Karpas-422 (cell line): ENCODE results near the gene DUSP16. TPM values are rescaled to one million over a fixed set of nuclear protein-coding genes. Genes with fewer than 3 reads are reported as not detected.

ENCODE experiments used
- DNase-seq: peaks from one replicate; pipeline ENCODE4 v3.0.0-alpha.2; 2015
- H2AFZ ChIP-seq: fragments of 200-600 bp; sonication (generic); 2 replicates; pipeline ENCODE4 v1.6.1; 2014; ENCODE audit warnings: antibody characterized with exemption, low read length, mixed read lengths
- H3K27ac ChIP-seq: fragments of 200-600 bp; sonication (generic); 2 replicates; pipeline ENCODE4 v1.5.1; 2014; ENCODE audit warnings: mild to moderate bottlenecking, low read length, moderate library complexity
- H3K27me3 ChIP-seq: fragments of 200-600 bp; sonication (generic); 2 replicates; pipeline ENCODE4 v1.6.1; 2014; ENCODE audit warnings: low read length, mixed read lengths
- H3K36me3 ChIP-seq: fragments of 200-600 bp; sonication (generic); 2 replicates; pipeline ENCODE4 v1.6.1; 2014; ENCODE audit warnings: low read length, mixed read lengths; ENCODE audit not compliant: insufficient read depth
- H3K4me1 ChIP-seq: fragments of 200-600 bp; sonication (generic); 2 replicates; pipeline ENCODE4 v1.6.1; 2014; ENCODE audit warnings: mild to moderate bottlenecking, low read length, mixed read lengths
- H3K4me2 ChIP-seq: fragments of 200-600 bp; sonication (generic); 2 replicates; pipeline ENCODE4 v1.6.1; 2014; ENCODE audit warnings: low read length, low read depth, mild to moderate bottlenecking; ENCODE audit not compliant: poor library complexity, severe bottlenecking
- H3K4me3 ChIP-seq: fragments of 200-600 bp; sonication (generic); 2 replicates; pipeline ENCODE4 v1.5.1; 2014; ENCODE audit warnings: mild to moderate bottlenecking, antibody characterized with exemption, low read length, mixed read lengths
- H3K79me2 ChIP-seq: fragments of 200-600 bp; sonication (generic); 2 replicates; pipeline ENCODE4 v1.6.1; 2014; ENCODE audit warnings: mild to moderate bottlenecking, low read length, mixed read lengths
- H3K9ac ChIP-seq: fragments of 200-600 bp; sonication (generic); 2 replicates; pipeline ENCODE4 v1.6.0; 2014; ENCODE audit warnings: low read length
- H3K9me2 ChIP-seq: fragments of 200-600 bp; sonication (generic), shearing (Covaris generic); replicated peaks from 2 replicates; pipeline ENCODE4 v1.6.0; 2014; ENCODE audit warnings: mild to moderate bottlenecking, low read length, moderate library complexity; ENCODE audit not compliant: insufficient read depth
- H3K9me3 ChIP-seq: fragments of 300-700, 200-600 bp; sonication (generic); 2 replicates; pipeline ENCODE4 v1.6.1; 2014; ENCODE audit warnings: low read length, mixed read lengths
- H4K20me1 ChIP-seq: fragments of 200-600 bp; sonication (generic); 2 replicates; pipeline ENCODE4 v1.6.1; 2014; ENCODE audit warnings: mild to moderate bottlenecking, antibody characterized with exemption, low read length, low read depth; ENCODE audit not compliant: insufficient read depth
- total RNA-seq: library from RNA; depleted of rRNA; stranded (reverse); fragments of >200 nt; shearing (Covaris generic); gene quantifications from 2 replicates; pipeline ENCODE4 v1.2.3, GENCODE V29; 2014; ENCODE audit warnings: low replicate concordance; rRNA removed

The DUSP16 gene
- total RNA-seq, result 0.25 and 1.8 TPM in 2 replicates

- peak within 1 kb of the TSS; percentile 76 for H3K4me2 ChIP-seq
- peaks cover 15% of the 10 kb centered on the region for H3K4me1 ChIP-seq
- H3K9ac ChIP-seq, result peak within 1 kb of the TSS; percentile 66
- H3K27ac ChIP-seq, result no peak within 1 kb of the TSS
- H3K79me2 ChIP-seq, result no peaks in the 10 kb centered on the region
- H3K9me2 ChIP-seq, result no peaks in the 10 kb centered on the region
- DNase-seq, result peak; percentile 78
- peak within 1 kb of the TSS; percentile 81 for H2AFZ ChIP-seq
- no peaks in the 10 kb centered on the region for H3K9me3 ChIP-seq
- H3K36me3 ChIP-seq, result no peaks in the 10 kb centered on the region
- H3K27me3 ChIP-seq, result no peaks in the 10 kb centered on the region
- H3K4me3 ChIP-seq, result peak within 1 kb of the TSS; percentile 68
- no peaks in the 10 kb centered on the region for H4K20me1 ChIP-seq
Measured at GRCh38 chr12:12562585-12563261, at the start of gene DUSP16. TSS of gene DUSP16 (minus strand) at chr12:12562863. CDS start at chr12:12521098, 41,765 bp downstream.

GRCh38 chr12:12612358-12612757 is 49.7 kb upstream of the DUSP16 start:
- Histone ChIP-seq H3K9me2 (no peaks in the 10 kb centered on the region), H3K9me3 (no peaks in the 10 kb centered on the region), H3K79me2 (peaks cover 9% of the 10 kb centered on the region; the same call in 1 of the 2 replicates), H3K4me1 (peaks cover 32% of the 10 kb centered on the region), H4K20me1 (no peaks in the 10 kb centered on the region), H2AFZ (peak overlapping the region; percentile 94), H3K4me2 (peak overlapping the region; percentile 78), H3K4me3 (peak overlapping the region; percentile 77), H3K27me3 (no peaks in the 10 kb centered on the region), H3K36me3 (no peaks in the 10 kb centered on the region), H3K9ac (peak overlapping the region; percentile 82), H3K27ac (peak overlapping the region; percentile 55; the same call in 1 of the 2 replicates)
- peak; percentile 54 for DNase-seq

- no peaks in the 10 kb centered on the region for H4K20me1 ChIP-seq
- no peaks in the 10 kb centered on the region for H3K9me2 ChIP-seq
- DNase-seq, result peak; percentile 94
- H3K4me3 ChIP-seq, result peak within 1 kb of the TSS; percentile 77
- no peaks in the 10 kb centered on the region for H3K36me3 ChIP-seq
- H3K4me2 ChIP-seq, result peak within 1 kb of the TSS; percentile 78
- peaks cover 32% of the 10 kb centered on the region for H3K4me1 ChIP-seq
- H2AFZ ChIP-seq, result peak within 1 kb of the TSS; percentile 94
- peaks cover 9% of the 10 kb centered on the region; the same call in 1 of the 2 replicates for H3K79me2 ChIP-seq
- H3K27me3 ChIP-seq, result no peaks in the 10 kb centered on the region
- H3K27ac ChIP-seq, result peak within 1 kb of the TSS; percentile 55
- peak within 1 kb of the TSS; percentile 82 for H3K9ac ChIP-seq
- H3K9me3 ChIP-seq, result no peaks in the 10 kb centered on the region
Measured at GRCh38 chr12:12611512-12612306, 49.0 kb upstream of the DUSP16 start, which contains the start of gene CREBL2. TSS of gene CREBL2 (plus strand) at chr12:12611876. CDS start at chr12:12612173, 297 bp downstream.

GRCh38 chr12:12610711-12611110 is 48.0 kb upstream of the DUSP16 start:
- no peaks in the 10 kb centered on the region for H3K9me2 ChIP-seq
- no peak for DNase-seq
- peak overlapping the region; percentile 55; the same call in 1 of the 2 replicates for H3K27ac ChIP-seq
- H4K20me1 ChIP-seq, result no peaks in the 10 kb centered on the region
- H3K27me3 ChIP-seq, result no peaks in the 10 kb centered on the region
- peaks cover 32% of the 10 kb centered on the region for H3K4me1 ChIP-seq
- H2AFZ ChIP-seq, result peak overlapping the region; percentile 94; the same call in 1 of the 2 replicates
- no peaks in the 10 kb centered on the region for H3K9me3 ChIP-seq
- H3K4me3 ChIP-seq, result peak overlapping the region; percentile 77
- H3K36me3 ChIP-seq, result no peaks in the 10 kb centered on the region
- H3K79me2 ChIP-seq, result peaks cover 9% of the 10 kb centered on the region; the same call in 1 of the 2 replicates
- peak overlapping the region; percentile 78 for H3K4me2 ChIP-seq
- H3K9ac ChIP-seq, result peak overlapping the region; percentile 82

GRCh38 chr12:12609692-12610091 is 47.0 kb upstream of the DUSP16 start:
- Histone ChIP-seq H4K20me1 (no peaks in the 10 kb centered on the region), H3K4me1 (peaks cover 32% of the 10 kb centered on the region), H3K9ac (no peak overlapping the region), H3K9me3 (no peaks in the 10 kb centered on the region), H3K4me2 (no peak overlapping the region), H3K9me2 (no peaks in the 10 kb centered on the region), H3K4me3 (no peak overlapping the region), H3K27ac (no peak overlapping the region), H3K27me3 (no peaks in the 10 kb centered on the region), H2AFZ (no peak overlapping the region), H3K79me2 (peaks cover 9% of the 10 kb centered on the region; the same call in 1 of the 2 replicates), H3K36me3 (no peaks in the 10 kb centered on the region)
- DNase-seq, result no peak

- Histone ChIP-seq H3K36me3 (no peaks in the 10 kb centered on the region), H3K4me1 (peaks cover 30% of the 10 kb centered on the region), H3K9me2 (no peaks in the 10 kb centered on the region), H3K4me3 (no peak overlapping the region), H3K79me2 (peaks cover 7% of the 10 kb centered on the region; the same call in 1 of the 2 replicates), H3K9me3 (no peaks in the 10 kb centered on the region), H2AFZ (peak overlapping the region; percentile 30; the same call in 1 of the 2 replicates), H3K27ac (no peak overlapping the region), H3K27me3 (no peaks in the 10 kb centered on the region), H3K9ac (no peak overlapping the region), H4K20me1 (no peaks in the 10 kb centered on the region), H3K4me2 (no peak overlapping the region)
- no peak for DNase-seq
Measured at GRCh38 chr12:12608557-12608957, 45.9 kb upstream of the DUSP16 start.

- H3K4me1 ChIP-seq, result peaks cover 17% of the 10 kb centered on the region
- H4K20me1 ChIP-seq, result no peaks in the 10 kb centered on the region
- DNase-seq, result no peak
- no peak overlapping the region for H3K4me3 ChIP-seq
- no peaks in the 10 kb centered on the region for H3K9me2 ChIP-seq
- H3K9ac ChIP-seq, result no peak overlapping the region
- H3K36me3 ChIP-seq, result no peaks in the 10 kb centered on the region
- H2AFZ ChIP-seq, result no peak overlapping the region
- H3K9me3 ChIP-seq, result no peaks in the 10 kb centered on the region
- no peak overlapping the region for H3K4me2 ChIP-seq
- no peak overlapping the region for H3K27ac ChIP-seq
- H3K79me2 ChIP-seq, result no peaks in the 10 kb centered on the region
- H3K27me3 ChIP-seq, result no peaks in the 10 kb centered on the region
Measured at GRCh38 chr12:12606781-12607589, 44.3 kb upstream of the DUSP16 start.
